GM18870 (cell line): ENCODE data around the gene GPR180.
A peak's percentile ranks its signal among the peaks of the same experiment; 100 is the strongest.
"Not testable (repeated sequence)": the region's sequence is repeated elsewhere in the genome, so short reads cannot be mapped to it uniquely, and the experiment has no call there.

Experiments
- ATAC-seq: cut with Tn5 transposase; IDR thresholded peaks from one replicate; pipeline ENCODE4 v1.9.1; 2021; ENCODE audit warnings: moderate library complexity; ENCODE audit not compliant: unreplicated experiment

Gene GPR180

DNA sequence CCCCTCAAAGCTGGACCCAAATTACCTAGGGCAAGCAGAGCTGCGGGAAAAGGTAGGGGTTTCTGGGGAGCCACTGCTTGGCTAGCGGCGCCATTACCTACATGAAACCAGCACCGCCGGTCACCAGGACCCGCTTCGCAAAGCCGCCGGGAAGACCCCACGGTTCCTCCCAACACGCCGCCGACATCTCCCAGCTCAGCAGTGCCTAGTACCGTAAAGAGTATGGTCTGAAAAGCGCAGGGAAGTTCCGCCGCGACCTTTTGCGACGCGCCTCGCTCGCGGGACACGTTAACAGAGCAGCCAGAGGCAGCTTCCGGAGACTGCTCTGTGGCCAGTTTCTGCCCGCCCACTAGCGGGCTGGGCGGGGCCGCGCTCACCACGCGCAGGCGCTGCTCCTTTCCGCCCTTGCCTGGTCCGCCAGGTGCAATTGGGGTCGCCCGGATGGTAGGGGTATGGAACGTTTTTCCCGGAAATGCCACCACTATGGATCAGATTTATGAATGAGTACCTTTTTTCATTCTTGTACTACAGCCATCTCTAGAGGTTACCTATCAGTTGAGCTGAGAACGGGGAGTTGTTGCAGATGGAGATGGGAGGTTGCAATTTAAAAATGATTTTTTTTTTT is 5.6 kb upstream of the GPR180 start, which contains the start of gene TGDS:
Gene TGDS, minus strand, starts transcription at position 203 of the 625 bp plus-strand sequence. Its CDS starts 16 bp downstream, at position 187.
- ATAC-seq = peak; percentile 89

DNA sequence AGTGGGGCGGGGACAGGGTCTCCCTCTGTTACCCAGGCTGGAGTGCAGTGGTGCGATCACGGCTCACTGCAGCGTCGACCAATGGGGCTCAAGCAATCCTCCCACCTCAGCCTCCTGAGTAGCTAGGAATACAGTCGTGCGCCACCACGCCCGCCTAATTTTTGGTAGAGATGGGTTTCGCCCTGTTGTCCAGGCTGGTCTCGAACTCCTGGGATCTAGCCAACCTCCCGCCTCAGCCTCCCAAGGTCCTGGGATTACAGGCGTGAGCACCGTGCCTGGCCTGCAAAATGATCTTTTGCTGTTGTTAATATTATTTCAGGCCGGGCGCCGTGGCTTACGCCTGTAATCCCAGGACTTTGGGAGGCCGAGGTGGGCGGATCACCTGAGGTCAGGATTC is 5.1 kb upstream of the GPR180 start:
- ATAC-seq = no peak

DNA sequence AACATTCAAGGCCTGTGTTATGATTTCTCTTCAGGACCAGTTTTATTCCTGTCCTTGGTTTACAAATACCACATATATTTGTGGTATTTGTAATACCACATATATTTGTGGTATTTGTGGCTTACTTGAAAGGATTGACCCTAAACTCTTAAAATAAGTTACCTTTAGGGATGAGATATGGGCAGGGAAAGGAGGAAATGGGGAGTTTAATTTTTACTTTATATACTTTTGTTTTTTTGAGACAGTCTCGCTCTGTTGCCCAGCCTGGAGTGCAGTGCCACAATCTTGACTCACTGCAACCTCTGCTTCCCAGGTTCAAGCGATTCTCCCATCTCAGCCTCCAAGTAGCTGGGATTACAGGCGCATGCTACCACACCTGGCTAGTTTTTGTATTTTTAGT is 3.4 kb upstream of the GPR180 start:
- no peak for ATAC-seq

DNA sequence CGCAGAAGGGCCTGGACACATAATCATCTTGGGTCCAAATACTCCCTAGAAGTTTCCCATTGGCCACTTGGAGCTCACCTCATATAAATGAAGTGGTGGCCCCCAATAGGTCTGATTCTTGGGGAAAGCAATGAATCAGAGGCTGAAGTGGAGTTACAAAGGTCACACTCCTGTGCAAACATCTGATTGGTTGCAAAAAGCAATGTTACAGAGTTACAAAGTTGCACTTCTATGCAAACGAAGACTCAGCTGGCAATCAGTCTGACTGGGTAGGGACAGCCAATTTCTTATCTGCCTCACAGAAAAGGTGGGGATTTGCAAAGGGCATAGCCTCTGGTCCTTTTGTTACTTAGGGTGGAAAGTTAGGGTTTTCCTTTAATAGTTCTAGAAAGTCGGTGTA is 1.8 kb upstream of the GPR180 start:
- no peak for ATAC-seq

DNA sequence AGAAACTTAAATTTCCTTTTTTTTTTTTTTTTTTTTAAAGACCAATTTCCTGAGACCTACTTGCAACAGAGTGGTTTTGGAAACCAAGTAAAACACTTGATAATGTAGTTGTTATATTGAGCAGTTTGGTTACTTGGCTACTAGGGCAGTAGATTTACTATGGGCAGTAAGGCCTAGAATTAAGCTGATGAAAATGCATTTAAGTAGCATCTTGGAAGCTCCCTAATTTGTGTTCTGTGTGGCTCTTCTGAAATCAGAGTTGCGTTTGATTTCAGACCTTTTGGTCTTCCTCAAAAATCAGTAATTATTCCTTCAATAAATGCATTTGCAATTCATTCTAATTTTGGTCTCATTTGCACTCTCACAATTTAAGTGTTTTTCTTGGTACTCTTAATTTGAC is 810 bp downstream of the GPR180 start:
- no peak for ATAC-seq

DNA sequence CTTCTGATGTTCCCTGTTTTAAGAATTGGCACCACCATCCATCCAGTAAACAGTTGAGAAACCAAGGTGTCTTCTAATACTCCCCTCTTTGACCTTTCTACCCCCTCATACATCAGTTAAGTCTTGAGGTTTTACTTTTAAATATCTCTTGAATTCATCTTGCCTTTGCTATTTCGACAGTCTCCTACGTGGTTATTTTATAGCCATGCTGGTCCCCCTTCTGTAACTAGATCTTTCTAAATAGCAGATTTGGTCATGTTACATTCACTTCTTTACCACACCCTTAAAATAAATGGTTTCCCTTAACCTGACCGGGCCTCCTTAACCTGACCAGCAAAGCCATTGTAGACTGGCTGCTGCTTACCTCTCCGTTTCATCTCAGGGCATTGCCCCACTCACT is 5.4 kb downstream of the GPR180 start:
- no peak for ATAC-seq

DNA sequence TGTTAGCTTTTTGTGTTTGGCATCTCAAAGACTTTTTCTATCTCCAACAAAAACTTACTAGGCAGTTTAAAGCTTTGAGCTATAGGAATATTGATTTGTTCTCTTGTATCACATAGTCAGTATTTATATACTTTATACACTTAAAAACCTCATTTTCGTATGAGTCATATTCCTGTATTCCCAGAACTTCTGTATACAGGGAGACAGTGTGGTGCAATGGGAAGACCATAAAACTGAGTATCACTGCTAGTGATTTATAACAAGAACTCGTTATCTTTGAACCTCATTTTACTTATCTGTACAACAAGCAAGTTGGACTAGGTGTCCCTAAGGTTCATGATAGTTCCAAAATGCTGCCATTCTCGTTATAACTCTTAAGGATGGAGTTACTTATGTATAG is 6.3 kb downstream of the GPR180 start:
- no peak for ATAC-seq

DNA sequence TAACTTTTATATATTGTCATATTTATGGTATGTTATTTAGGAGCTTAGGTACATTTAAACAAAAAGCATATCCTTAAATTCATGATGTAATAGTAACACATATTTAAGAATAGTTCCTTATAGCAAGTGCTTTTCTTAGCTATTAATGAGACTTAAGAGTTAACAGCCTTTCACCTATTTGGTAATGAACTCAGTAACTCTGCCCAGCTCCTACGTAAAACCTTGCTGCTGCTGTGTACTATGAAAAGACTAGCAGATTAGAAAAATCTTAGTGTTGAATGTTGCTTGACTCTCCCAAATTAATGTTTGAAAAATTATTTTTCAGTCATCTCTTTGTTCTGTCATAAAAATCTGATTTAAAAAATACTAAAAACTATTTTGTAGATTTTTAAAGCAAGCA is 6.9 kb downstream of the GPR180 start:
- ATAC-seq = no peak

DNA sequence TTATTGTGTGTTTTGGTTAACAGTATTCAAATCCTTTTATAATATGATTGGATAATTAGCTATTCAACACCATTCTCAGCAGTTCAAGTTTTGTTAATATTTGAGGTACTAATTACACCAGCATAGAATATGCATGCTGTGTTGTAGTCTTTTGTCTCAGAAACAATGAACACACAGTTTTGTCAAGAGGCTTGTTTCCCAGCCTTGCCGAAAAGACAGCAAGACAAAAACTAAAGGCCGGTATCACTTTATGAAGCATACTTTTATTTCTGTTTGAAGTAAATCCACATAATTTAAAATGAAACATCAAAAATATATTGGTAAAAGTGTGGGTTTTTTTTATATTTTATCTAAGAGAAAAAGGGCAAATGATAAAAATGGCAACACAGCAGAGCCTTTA is 7.5 kb downstream of the GPR180 start:
- no peak for ATAC-seq

DNA sequence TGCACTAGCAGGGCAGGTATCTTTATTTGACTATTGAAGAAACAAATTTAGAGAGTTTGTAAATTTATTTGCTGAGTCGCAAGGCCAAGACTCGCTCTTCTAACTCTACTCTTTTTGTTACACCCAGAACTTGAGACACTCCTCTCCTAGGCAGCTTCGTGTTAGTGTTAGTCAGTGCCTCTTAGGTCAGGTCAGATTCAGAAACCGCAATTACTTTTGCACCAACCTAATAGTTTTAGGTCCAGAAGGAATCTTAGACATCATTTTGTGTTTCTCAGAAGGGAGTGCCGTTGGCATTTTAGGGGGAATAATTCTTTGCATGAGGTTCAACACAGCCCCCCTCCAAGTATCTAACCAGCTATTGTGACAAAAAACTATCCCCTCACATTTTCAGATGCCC is 8.8 kb downstream of the GPR180 start:
- ATAC-seq = no peak

DNA sequence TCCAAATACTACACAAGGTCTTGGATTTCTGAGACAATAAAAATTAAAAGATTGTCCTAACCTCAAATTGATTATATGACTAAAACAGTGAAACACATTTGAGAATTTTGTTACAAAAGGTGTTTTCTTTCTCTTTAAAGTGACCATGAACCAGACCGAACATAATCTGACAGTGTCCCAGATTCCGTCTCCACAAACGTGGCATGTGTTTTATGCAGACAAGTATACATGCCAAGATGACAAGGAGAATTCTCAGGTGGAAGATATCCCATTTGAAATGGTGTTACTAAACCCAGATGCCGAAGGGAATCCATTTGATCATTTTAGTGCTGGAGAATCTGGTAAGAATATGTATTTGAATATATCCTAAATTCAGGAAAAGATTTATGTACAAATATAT is 10.4 kb downstream of the GPR180 start:
- ATAC-seq = no peak

DNA sequence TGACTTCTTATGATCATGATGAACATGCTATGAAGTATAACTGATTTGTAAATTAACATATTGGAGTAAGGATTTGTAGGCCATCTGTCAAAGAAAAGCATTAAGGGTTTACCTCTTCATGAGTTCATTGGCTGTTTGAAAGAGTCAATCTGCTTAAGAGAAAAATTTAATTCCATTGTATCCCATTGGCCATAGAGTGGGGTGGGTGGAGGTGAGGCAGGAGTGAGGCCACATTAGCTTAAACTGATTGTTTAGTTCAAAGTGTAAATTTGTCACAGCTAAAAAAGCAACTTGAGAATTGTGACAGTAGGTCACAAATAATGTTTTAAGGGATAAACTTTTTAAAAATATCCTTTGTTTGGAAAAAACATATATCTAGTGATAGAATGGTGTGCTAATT is 11.4 kb downstream of the GPR180 start:
- no peak for ATAC-seq

DNA sequence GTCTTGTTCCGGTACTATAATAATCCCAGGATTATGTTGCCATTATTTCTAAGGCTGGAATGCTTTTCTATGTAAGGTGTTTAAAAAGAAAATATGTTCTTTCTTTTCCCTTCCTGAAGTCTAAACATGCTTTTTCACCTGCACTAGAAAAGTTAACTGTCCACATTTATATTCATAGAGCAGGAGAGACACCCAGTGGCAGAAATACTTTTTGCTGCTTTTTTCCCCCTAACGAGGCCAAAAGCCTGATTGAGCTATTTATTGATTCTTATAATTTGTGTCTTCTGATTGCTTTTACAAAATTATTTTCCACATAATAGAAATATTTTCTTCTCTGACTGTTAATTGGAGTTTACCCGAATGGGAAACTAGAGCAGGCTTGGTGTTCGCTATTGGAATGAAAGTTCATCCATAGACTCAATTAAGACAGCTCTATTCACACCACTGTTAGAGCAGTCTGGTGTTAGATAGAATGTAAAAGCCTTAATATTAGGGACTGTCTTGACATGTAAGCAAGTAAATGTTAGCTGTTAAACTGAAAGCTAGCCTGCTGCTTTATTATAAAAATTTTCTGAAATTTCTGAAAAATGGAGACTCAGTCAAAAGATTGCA is 15.8 kb downstream of the GPR180 start:
- ATAC-seq = no peak

DNA sequence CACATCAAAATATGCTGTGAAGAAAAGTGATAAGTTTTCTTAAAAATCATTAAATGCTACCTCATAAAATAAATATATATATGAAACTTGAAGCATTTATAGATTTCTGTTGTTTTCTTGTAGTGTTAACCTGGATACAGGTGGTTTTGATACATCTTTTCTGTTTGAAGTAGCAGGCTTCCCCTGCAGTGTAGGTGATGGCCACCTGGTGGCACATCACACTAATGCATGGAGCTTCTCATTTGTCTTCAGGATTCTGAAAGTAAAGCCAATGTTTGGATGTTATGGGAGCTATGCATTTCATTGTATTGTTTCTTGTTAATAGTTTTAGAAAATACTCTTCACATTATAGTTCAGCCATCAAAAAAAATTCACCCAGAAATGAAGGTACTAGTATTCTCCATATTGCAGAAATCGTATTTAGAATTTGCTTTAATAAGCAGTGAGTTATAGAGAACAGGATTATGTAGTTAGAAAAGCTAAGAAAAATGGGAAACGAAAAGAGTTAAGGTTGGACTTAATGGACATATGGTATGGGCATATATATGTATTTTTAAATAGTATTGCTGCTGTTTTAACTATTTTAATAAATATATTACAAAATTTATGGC is 18.7 kb downstream of the GPR180 start:
- peak; percentile 81 for ATAC-seq

DNA sequence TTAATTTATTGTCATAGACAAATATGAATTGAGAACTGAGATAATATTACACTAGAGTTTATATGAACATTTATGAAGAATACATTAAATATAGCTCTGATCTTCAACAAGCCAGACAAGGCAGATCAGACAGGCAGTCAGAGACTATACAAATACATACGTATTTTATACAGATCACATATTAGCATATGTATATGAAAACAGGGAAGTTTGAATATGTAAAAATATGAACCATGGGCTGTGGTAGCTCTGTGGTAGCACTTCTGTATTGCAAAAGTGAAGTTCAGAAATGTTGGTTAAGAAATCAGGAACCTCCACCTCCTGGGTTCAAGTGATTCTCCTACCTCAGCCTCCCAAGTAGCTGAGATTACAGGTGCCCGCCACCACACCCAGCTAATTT is 20.7 kb downstream of the GPR180 start:
- no peak for ATAC-seq

DNA sequence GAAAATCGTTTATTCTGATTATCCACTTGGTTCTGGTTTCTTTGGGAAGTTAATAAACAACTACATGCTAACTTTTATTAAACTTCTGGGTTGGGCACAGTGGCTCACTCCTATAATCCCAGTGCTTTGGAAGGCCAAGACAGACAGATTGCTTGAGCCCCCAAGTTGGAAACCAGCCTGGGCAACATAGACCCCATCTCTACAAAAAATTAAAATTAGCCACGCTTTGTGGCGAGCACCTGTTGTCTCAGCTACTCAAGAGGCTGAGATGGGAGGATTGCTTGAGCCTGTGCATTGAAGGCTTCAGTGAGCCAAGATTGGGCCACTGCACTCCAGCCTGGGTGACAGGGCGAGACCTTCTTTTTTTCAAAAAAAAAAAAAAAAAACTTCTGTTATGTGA is 21.7 kb downstream of the GPR180 start:
- ATAC-seq = no peak

DNA sequence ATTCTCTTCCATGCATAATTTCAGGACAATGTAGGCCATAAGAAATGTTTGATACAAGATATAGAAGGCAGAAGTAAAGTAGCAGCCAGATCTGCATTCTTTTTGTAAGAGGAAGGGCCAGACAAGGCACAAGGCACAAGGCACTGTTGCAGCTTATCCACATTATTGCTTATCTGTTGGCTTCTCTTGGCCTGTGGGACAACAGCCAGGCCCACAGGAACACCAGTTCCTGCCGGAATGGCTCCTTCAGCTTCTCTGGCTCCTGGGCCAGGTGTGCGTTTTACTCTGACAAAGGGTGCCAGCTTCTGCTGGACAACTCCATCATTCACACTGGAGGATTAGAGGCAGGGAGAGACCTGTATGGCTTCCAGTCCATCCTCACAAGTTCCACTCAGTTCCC is 29.2 kb downstream of the GPR180 start:
- no peak for ATAC-seq

DNA sequence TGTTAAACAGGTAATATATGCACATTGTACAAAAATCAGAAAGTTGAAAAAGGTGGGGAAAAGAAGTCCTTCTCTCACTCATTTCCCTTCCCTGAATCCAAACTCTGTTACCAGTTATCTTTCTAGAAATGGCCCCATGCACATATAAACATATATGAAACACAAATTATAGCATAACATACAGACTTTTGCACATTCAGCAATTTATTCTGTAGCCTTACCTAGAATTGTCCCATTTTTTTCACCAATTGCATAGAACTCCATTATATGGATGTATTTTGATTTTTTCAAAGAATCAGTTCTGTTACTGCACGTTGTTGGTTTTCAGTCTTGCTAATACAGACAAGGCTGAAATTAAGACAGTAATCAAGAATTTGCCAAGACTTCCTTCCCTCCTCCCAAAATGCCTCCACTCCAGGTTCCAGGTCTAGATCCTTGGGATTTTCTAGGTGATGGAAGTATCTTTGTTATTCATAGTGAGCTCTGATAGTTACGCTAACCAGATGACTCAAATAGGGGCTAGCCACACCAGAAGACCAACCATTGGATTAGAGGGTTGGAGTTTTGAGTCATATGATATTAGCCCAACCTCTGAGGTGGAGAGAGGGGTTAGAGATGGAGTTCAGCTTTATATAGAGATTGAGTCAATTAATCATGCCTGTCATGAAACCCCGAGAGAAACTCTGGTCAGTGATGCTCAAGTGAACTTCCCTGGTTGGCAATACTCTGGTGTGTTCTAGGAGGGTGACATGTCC is 30.7 kb downstream of the GPR180 start:
- ATAC-seq = no peak

DNA sequence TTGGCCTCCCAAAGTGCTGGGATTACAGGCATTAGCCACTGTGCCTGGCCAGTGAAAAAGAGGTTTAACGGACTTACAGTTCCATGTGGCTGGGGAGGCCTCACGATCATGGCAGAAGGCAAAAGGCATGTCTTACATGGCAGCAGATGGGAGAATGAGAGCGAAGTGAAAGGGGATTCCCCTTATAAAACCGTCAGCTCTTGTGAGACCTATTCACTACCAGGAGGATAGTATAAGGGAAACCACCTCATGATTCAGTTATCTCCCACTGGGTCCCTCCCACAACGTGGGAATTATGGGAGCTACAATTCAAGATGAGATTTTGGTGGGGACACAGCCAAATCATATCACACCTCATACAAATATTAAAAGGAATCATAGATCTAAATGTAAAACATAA is 34.4 kb downstream of the GPR180 start:
- not testable (repeated sequence) for ATAC-seq

DNA sequence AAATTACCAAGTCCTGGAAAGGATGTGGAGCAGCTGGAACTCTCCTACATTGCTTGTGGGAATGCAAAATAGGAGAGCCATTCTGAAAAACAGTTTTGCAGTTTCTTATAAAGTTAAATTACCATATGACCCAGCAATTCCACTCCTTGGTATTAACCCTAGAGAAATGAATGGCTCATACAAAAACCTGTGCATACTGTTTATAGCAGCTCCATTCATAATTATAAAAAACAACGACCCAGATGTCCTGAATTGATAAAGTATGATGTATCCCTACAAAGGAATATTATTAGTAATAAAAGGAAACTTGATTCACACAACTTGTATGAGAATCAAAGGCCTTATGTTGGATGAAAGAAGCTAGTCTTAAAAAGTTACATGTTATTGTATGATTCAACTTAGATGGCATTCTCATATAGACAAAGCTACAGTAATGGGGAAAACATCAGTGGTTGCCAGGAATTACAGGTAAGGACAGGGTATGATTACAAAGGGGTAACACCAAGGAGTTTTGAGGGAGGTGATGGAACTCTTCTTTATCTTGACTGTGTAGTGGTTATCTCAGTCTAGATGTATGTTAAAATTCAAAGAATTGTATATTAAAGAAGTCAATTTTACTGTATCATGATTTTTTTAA is 35.4 kb downstream of the GPR180 start:
- ATAC-seq = no peak

DNA sequence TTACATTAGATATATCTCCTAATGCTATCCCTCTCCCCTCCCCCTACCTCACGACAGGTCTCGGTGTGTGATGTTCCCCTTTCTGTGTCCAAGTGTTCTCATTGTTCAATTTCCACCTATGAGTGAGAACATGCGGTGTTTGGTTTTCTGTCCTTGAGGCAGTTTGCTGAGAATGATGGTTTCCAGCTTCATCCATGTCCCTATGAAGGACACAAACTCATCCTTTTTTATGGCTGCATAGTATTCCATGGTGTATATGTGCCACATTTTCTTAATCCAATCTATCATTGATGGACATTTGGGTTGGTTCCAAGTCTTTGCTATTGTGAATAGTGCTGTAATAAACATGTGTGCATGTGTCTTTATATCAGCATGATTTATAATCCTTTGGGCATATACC is 36.0 kb downstream of the GPR180 start:
- ATAC-seq = not testable (repeated sequence)
